LNCaP clone FGC (cell line): ENCODE data around the gene CORO2B.

Experiments
- DNase-seq: peaks from one replicate; pipeline ENCODE4 v3.0.0-alpha.2; 2011; ENCODE audit warnings: low read depth
- H3K4me3 ChIP-seq: 2 replicates; pipeline ENCODE4 v1.5.1; 2011; ENCODE audit warnings: mild to moderate bottlenecking, low read depth, low read length, control low read depth
- TF ChIP-seq, protein P1 (sequence below): IDR thresholded peaks from 2 replicates; pipeline ENCODE4 v1.5.1; 2012; ENCODE audit warnings: mild to moderate bottlenecking; ENCODE audit not compliant: control insufficient read depth, insufficient read depth; ENCODE audit errors: extremely low read depth

The CORO2B gene

DNA sequence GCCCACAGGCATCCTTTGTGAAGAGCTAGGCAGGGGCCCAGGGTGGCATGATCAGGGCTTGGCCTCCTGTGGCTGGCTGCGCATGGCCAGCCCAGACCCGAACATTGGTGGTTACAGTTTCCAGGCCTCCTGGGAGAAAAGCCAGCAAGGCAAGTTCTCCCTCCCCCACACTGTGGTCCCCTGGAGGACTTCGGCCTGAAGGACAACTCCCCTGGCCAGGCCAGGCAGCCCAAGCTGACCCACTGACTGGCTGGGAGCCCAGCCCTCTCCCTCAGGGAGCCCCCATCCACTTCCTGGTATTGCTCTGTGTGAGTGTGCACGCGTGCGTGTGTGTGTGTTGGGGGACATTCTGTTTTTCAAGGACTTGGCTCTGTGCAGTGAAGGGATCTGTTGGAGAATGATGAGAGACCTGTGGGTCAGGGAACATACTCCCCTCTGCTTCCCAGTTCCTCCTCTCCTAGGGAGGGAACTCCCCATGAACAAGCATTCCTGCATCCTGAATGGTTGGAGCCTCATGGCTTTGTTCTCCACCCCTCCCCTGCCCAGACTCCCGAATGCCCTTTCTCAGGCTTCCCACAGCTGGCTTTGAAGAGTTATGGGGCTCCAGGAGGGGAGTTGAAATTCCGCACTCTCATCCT, 29.5 kb downstream of the CORO2B start:
- no peak overlapping the region for H3K4me3 ChIP-seq
- DNase-seq: no peak
- TF ChIP-seq, protein P1, sequence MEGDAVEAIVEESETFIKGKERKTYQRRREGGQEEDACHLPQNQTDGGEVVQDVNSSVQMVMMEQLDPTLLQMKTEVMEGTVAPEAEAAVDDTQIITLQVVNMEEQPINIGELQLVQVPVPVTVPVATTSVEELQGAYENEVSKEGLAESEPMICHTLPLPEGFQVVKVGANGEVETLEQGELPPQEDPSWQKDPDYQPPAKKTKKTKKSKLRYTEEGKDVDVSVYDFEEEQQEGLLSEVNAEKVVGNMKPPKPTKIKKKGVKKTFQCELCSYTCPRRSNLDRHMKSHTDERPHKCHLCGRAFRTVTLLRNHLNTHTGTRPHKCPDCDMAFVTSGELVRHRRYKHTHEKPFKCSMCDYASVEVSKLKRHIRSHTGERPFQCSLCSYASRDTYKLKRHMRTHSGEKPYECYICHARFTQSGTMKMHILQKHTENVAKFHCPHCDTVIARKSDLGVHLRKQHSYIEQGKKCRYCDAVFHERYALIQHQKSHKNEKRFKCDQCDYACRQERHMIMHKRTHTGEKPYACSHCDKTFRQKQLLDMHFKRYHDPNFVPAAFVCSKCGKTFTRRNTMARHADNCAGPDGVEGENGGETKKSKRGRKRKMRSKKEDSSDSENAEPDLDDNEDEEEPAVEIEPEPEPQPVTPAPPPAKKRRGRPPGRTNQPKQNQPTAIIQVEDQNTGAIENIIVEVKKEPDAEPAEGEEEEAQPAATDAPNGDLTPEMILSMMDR: no peak

DNA sequence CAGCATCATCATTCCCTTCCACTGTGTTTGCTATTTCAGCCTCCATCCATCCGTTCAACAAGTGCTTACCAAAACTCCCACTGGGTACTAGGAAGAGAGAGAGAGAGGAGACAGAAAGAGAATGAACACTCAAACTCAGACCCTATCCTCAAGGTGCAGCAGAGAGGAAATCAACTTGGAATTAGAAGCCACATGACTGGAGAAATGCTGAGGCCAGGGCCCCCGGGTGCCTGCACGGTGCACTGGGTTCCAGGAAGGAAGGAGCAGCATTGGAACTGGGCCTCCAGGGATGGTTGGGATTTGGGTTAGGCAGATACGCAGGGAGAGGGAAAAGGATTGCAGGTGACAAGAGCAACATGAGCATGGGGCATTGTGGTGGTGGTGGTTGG, 30.0 kb downstream of the CORO2B start:
- DNase-seq: no peak
- no peak overlapping the region for H3K4me3 ChIP-seq
- TF ChIP-seq, protein P1: no peak

DNA sequence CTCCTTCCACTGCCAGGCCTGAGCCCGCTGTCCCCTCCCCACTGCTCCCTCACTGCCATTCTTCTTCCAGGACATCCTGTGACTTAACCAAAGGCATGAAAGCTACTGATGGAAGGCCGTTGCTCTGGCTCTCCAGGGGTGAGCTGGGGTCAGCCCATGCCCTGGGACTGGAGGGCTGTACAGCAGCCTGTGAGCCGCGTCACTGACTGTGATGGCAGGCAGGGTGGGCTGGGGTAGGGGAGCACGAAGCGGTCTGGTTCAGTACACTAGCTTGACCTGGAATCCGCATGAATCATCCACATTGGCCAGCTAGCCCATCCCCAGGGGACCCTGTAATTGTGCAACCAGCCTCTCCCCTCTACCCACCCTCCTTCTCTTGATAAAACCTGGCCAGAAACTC, 30.8 kb downstream of the CORO2B start:
- H3K4me3 ChIP-seq: no peak overlapping the region
- DNase-seq: no peak
- TF ChIP-seq, protein P1: no peak

DNA sequence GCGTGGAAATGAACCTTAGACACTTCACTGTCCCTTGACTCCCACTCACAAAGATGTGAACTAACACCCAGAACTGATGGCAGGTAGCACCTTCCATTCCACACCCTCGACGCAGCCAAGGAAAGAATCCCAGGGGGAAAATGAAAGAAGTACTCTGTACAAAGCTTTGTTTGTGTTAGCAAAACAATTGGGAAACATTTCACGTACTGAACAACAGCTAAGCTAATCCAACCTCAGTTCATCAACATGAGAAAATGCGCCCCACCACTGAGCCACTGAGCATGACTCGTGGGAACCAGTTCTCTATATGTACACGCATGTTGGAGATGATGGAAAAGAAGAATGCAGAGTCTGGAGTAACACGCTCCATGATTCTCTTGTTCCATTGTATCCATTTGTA, 32.0 kb downstream of the CORO2B start:
- H3K4me3 ChIP-seq: no peak overlapping the region
- TF ChIP-seq, protein P1: no peak
- no peak for DNase-seq

DNA sequence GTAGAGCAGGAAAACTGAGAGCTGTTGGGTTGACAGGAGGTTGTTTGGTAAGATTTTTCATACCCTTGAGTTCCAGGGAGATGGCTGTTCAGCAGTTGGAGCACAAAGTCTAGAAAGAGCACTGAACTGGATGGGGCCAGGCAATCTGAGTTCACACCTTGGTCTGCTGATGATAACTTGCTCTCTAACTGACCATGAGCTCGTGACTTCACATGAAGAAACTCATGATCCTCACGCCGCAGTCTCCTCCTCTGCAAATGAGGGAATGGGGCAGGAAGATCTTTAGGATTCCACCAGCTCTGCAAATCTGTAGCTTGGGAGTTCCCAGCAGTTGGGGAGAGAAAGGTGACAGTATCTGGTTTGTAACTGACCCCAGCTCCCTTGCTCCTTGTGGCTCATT, 33.7 kb downstream of the CORO2B start:
- TF ChIP-seq, protein P1: no peak
- no peak overlapping the region for H3K4me3 ChIP-seq

DNA sequence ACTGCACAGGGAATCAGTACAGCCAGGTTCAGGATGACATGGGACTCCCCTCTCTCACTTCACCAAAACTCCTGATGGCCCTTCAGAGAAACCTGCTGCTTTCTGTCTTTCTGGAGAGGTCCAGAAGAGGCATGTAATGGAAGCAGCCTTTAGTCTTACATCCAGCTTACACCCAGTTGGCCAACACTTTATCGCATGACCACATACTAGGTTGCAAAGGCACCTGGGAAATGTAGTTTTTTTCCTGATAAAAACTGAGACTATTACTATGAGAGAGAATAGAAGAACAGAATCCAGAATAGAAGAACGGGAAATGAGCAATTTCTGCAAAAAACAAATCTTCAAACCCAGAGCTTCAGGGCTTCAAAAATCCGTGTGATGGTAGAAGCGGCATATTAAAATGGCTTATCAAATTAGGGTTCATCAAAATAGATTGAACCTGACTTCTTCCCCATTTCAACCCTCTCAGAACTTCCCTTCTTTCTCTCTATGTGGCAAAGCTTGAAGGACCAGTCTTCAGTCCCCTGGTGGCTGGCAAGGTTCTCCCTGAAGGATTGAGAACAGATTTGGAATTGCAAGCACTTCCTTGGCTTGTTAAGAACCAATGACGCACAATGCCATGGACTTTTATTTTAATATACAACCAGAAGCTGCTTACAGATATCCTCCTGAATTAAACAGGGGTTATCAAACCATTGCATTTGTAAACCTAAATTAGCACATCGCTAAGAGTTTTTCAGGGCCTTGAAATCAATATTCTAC, 34.4 kb downstream of the CORO2B start:
- H3K4me3 ChIP-seq: no peak overlapping the region
- TF ChIP-seq, protein P1: no peak
- DNase-seq: no peak

More for the DNA sequence above, 33.7 kb downstream of the CORO2B start:
- no peak for DNase-seq
